HepG2 (cell line): Measurements from ENCODE around the gene CTDNEP1. TPM values are rescaled to one million over a fixed set of nuclear protein-coding genes. Genes with fewer than 3 reads are reported as not detected.
A peak's percentile ranks its signal among the peaks of the same experiment; 100 is the strongest.

ENCODE experiments used
- ETV6 ChIP-seq: sonication (generic); formaldehyde crosslinking; conservative IDR thresholded peaks from 2 replicates; pipeline ENCODE4 v1.4.0; 2020; ENCODE audit warnings: missing genetic modification reagents
- FOXM1 ChIP-seq: sonication (generic); formaldehyde crosslinking; IDR thresholded peaks from 2 replicates; pipeline ENCODE4 v1.5.0; 2020; ENCODE audit warnings: missing genetic modification reagents
- GMEB2 ChIP-seq: IDR thresholded peaks from 2 replicates; pipeline ENCODE4 v1.6.1; 2016; ENCODE audit warnings: missing biosample characterization, missing genetic modification reagents, low read depth
- HDAC6 ChIP-seq: fragments of 200-600 bp; sonication (generic); IDR thresholded peaks from 2 replicates; pipeline ENCODE4 v1.7.0; 2017; ENCODE audit warnings: mild to moderate bottlenecking, antibody characterized with exemption, low read length, low read depth
- JDP2 ChIP-seq: sonication (generic); formaldehyde crosslinking; IDR thresholded peaks from 2 replicates; pipeline ENCODE4 v1.8.1; 2022; ENCODE audit warnings: missing genetic modification reagents, borderline replicate concordance
- KLF9 ChIP-seq: IDR thresholded peaks from 2 replicates; pipeline ENCODE4 v1.6.1; 2016; ENCODE audit warnings: low read depth
- KMT2B ChIP-seq: IDR thresholded peaks from 2 replicates; pipeline ENCODE4 v1.6.1; 2016; ENCODE audit warnings: missing genetic modification reagents, missing compliant biosample characterization
- NCOA1 ChIP-seq: sonication (generic); formaldehyde crosslinking; IDR thresholded peaks from 2 replicates; pipeline ENCODE4 v1.9.0; 2021; ENCODE audit warnings: missing genetic modification reagents
- REPIN1 ChIP-seq: sonication (generic); formaldehyde crosslinking; IDR thresholded peaks from 2 replicates; pipeline ENCODE4 v1.8.0; 2022; ENCODE audit warnings: missing genetic modification reagents, low read depth, mild to moderate bottlenecking, borderline replicate concordance
- SMAD1 ChIP-seq: sonication (generic); formaldehyde crosslinking; IDR thresholded peaks from 2 replicates; pipeline ENCODE4 v1.4.0; 2020; ENCODE audit warnings: missing genetic modification reagents, low read depth, mild to moderate bottlenecking, borderline replicate concordance
- SNAPC2 ChIP-seq: sonication (generic); formaldehyde crosslinking; IDR thresholded peaks from 2 replicates; pipeline ENCODE4 v1.8.1; 2022; ENCODE audit warnings: mild to moderate bottlenecking, missing genetic modification reagents
- TAF1 ChIP-seq: sonication (generic); formaldehyde crosslinking; IDR thresholded peaks from 2 replicates; pipeline ENCODE4 v1.4.0; 2020; ENCODE audit warnings: missing genetic modification reagents
- TFDP2 ChIP-seq: sonication (generic); formaldehyde crosslinking; IDR thresholded peaks from 2 replicates; pipeline ENCODE4 v1.4.0; 2020; ENCODE audit warnings: missing genetic modification reagents
- ZFP36 ChIP-seq: fragments of 150-350 bp; IDR thresholded peaks from 2 replicates; pipeline ENCODE4 v1.6.1; 2018; ENCODE audit warnings: borderline replicate concordance, low read length, low read depth; ENCODE audit not compliant: partially characterized antibody
- ZNF17 ChIP-seq: sonication (generic); formaldehyde crosslinking; IDR thresholded peaks from 2 replicates; pipeline ENCODE4 v1.5.0; 2020; ENCODE audit warnings: mild to moderate bottlenecking, missing genetic modification reagents
- ZNF232 ChIP-seq: sonication (generic); formaldehyde crosslinking; IDR thresholded peaks from 2 replicates; pipeline ENCODE4 v1.4.0; 2020; ENCODE audit warnings: missing genetic modification reagents, borderline replicate concordance
- ZNF549 ChIP-seq: sonication (generic); formaldehyde crosslinking; IDR thresholded peaks from 2 replicates; pipeline ENCODE4 v1.5.0; 2020; ENCODE audit warnings: missing genetic modification reagents
- ZNF616 ChIP-seq: sonication (generic); formaldehyde crosslinking; IDR thresholded peaks from 2 replicates; pipeline ENCODE4 v1.5.0; 2020; ENCODE audit warnings: low read depth, mild to moderate bottlenecking, missing genetic modification reagents
- ZSCAN20 ChIP-seq: sonication (generic); formaldehyde crosslinking; IDR thresholded peaks from 2 replicates; pipeline ENCODE4 v1.4.0; 2020; ENCODE audit warnings: missing genetic modification reagents, mild to moderate bottlenecking, borderline replicate concordance
- ZUFSP ChIP-seq: sonication (generic); formaldehyde crosslinking; IDR thresholded peaks from 2 replicates; pipeline ENCODE4 v1.9.0; 2021; ENCODE audit warnings: missing genetic modification reagents, mild to moderate bottlenecking, borderline replicate concordance
- polyA plus RNA-seq, 8 experiments: library from polyadenylated mRNA; depleted of rRNA in 3 of 8; stranded (reverse) in 7 of 8; unstranded in 1 of 8; fragments of >200 nt; fragmentation: Illumina TruSeq in 4 of 8; extraction: Trizol in 4 of 8; gene quantifications; 2 replicates each; pipeline versions ENCODE4 v1.2.1 to v1.2.3, GENCODE V29; 2011 to 2016; ENCODE audit warnings: low read depth in 4 of 8, missing spikeins in 1 of 8, mixed read lengths in 1 of 8; ENCODE audit not compliant: insufficient read depth in 1 of 8
- total RNA-seq, 5 experiments: library from RNA; depleted of rRNA; stranded (reverse); fragments of >200 nt; fragmentation: Illumina TruSeq; extraction: Trizol; gene quantifications; 2 replicates each; pipeline ENCODE4 v1.2.3, GENCODE V29; 2016; ENCODE audit warnings: low read depth in 1 of 5
- TF ChIP-seq, protein P1 (sequence below): sonication (generic); formaldehyde crosslinking; IDR thresholded peaks from 2 replicates; pipeline ENCODE4 v1.5.0; 2020; ENCODE audit warnings: mild to moderate bottlenecking, missing genetic modification reagents

CTDNEP1 gene
- total and polyA plus RNA-seq, 2 of the 13 experiments (the other 11 are each of a cell fraction or from before 2014, with no cell fraction given): 19.8 to 118 TPM

DNA sequence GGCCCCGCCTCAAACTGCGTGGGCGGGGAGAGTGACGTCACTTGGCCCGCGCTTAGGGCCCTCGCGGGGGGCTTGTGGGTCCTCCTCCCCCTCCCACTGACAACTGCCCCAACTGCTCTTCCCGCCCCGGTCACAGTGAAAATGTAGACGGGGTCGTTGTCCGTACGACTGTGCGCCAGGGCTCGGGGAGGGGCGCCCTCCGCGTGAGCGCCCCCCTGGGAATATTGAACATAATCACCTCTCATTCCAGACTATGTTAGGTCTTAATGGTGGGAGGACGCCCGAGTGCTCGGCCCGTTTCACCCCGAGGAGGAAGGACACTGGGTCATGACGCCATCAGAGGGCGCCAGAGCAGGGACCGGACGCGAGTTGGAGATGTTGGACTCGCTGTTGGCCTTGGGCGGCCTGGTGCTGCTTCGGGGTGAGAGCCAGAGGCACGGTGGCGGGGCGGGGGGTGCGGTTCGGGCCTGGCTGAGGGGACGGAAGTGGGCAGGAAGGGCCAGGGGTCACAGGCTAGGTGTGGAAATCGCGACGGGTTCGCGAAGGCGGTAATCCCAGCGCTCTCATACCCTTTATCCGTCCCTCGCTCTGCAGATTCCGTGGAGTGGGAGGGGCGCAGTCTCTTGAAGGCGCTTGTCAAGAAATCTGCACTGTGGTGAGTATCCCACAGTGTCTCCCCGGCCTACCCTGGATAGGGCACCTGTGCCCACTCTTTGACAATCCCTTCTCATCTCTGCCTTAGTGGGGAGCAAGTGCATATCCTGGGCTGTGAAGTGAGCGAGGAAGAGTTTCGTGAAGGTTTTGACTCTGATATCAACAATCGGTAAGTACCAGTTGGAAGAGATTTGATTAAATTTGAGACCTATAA, 876 bp upstream of the CTDNEP1 start, which contains the start of gene ELP5 (continued):
- TF ChIP-seq REPIN1 (CRISPR knock-in tag): peak; percentile 68
- TF ChIP-seq GMEB2 (CRISPR knock-in tag): no peak
- no peak for TF ChIP-seq ZNF549 (CRISPR knock-in tag)
- TF ChIP-seq KMT2B (CRISPR knock-in tag): peak; percentile 73; the same call in 1 of the 2 replicates
- no peak for TF ChIP-seq FOXM1 (CRISPR knock-in tag)
- TF ChIP-seq SNAPC2 (CRISPR knock-in tag): peak; percentile 83; the same call in 1 of the 2 replicates
- TF ChIP-seq ETV6: peak; percentile 16; the same call in 1 of the 2 replicates
- TF ChIP-seq ZNF232 (CRISPR knock-in tag): peak; percentile 3; the same call in 1 of the 2 replicates
- no peak for TF ChIP-seq ZUFSP (CRISPR knock-in tag)
- TF ChIP-seq ZNF17 (CRISPR knock-in tag): no peak
- peak; percentile 80; the same call in 1 of the 2 replicates for TF ChIP-seq ZNF616
- TF ChIP-seq ZSCAN20: no peak
- TF ChIP-seq SMAD1: no peak
- no peak for TF ChIP-seq HDAC6
- no peak for TF ChIP-seq KLF9 (CRISPR knock-in tag)
- TF ChIP-seq JDP2: no peak
- TF ChIP-seq TFDP2 (CRISPR knock-in tag): peak; percentile 53
- no peak for TF ChIP-seq ZFP36
- no peak for TF ChIP-seq NCOA1 (CRISPR knock-in tag)
- TF ChIP-seq, protein P1, sequence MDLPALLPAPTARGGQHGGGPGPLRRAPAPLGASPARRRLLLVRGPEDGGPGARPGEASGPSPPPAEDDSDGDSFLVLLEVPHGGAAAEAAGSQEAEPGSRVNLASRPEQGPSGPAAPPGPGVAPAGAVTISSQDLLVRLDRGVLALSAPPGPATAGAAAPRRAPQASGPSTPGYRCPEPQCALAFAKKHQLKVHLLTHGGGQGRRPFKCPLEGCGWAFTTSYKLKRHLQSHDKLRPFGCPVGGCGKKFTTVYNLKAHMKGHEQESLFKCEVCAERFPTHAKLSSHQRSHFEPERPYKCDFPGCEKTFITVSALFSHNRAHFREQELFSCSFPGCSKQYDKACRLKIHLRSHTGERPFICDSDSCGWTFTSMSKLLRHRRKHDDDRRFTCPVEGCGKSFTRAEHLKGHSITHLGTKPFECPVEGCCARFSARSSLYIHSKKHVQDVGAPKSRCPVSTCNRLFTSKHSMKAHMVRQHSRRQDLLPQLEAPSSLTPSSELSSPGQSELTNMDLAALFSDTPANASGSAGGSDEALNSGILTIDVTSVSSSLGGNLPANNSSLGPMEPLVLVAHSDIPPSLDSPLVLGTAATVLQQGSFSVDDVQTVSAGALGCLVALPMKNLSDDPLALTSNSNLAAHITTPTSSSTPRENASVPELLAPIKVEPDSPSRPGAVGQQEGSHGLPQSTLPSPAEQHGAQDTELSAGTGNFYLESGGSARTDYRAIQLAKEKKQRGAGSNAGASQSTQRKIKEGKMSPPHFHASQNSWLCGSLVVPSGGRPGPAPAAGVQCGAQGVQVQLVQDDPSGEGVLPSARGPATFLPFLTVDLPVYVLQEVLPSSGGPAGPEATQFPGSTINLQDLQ (CRISPR knock-in tag): no peak
- peak; percentile 55 for TF ChIP-seq TAF1 (CRISPR knock-in tag)
